Activated naive CD8-positive, alpha-beta T cell treated with anti-CD3 and anti-CD28 coated beads, Interleukin-2, amount 50 U/mL, for 24 hours (primary cell): Measurements from ENCODE around the gene KCNB1.

ENCODE experiments used
- ATAC-seq: fragments of 150-1000 bp; cut with Tn5 transposase; one replicate; pipeline ENCODE4 v1.10.0; 2021
- DNase-seq: peaks from one replicate; pipeline ENCODE4 v3.0.0; 2021
- H3K27ac Mint-ChIP-seq: one replicate; pipeline ENCODE4 v1.8.0; 2021; ENCODE audit warnings: mild to moderate bottlenecking, mixed read lengths
- H3K27me3 Mint-ChIP-seq: one replicate; pipeline ENCODE4 v1.8.0; 2021; ENCODE audit warnings: mixed read lengths
- H3K36me3 Mint-ChIP-seq: one replicate; pipeline ENCODE4 v1.8.0; 2021; ENCODE audit warnings: low read depth, mixed read lengths
- H3K4me1 Mint-ChIP-seq: one replicate; pipeline ENCODE4 v1.8.0; 2021; ENCODE audit warnings: mixed read lengths
- H3K4me3 Mint-ChIP-seq: one replicate; pipeline ENCODE4 v1.8.0; 2021; ENCODE audit warnings: mild to moderate bottlenecking, moderate library complexity, mixed read lengths
- H3K9me3 Mint-ChIP-seq: one replicate; pipeline ENCODE4 v1.8.0; 2021; ENCODE audit warnings: mixed read lengths

Gene KCNB1

GRCh38 chr20:49469060-49469459, 13.4 kb downstream of the KCNB1 start:
- ATAC-seq (no peak), DNase-seq (no peak)
- Mint-ChIP-seq H3K4me3 (no peak overlapping the region), H3K4me1 (no peaks in the 10 kb centered on the region), H3K27ac (no peak overlapping the region), H3K27me3 (peaks cover 20% of the 10 kb centered on the region), H3K9me3 (no peaks in the 10 kb centered on the region), H3K36me3 (no peaks in the 10 kb centered on the region)

GRCh38 chr20:49468412-49468811, 14.1 kb downstream of the KCNB1 start:
- ATAC-seq: no peak
- Mint-ChIP-seq H3K9me3 (no peaks in the 10 kb centered on the region), H3K4me3 (no peak overlapping the region), H3K27ac (no peak overlapping the region), H3K36me3 (no peaks in the 10 kb centered on the region), H3K27me3 (peaks cover 20% of the 10 kb centered on the region), H3K4me1 (no peaks in the 10 kb centered on the region)
- no peak for DNase-seq

DNA sequence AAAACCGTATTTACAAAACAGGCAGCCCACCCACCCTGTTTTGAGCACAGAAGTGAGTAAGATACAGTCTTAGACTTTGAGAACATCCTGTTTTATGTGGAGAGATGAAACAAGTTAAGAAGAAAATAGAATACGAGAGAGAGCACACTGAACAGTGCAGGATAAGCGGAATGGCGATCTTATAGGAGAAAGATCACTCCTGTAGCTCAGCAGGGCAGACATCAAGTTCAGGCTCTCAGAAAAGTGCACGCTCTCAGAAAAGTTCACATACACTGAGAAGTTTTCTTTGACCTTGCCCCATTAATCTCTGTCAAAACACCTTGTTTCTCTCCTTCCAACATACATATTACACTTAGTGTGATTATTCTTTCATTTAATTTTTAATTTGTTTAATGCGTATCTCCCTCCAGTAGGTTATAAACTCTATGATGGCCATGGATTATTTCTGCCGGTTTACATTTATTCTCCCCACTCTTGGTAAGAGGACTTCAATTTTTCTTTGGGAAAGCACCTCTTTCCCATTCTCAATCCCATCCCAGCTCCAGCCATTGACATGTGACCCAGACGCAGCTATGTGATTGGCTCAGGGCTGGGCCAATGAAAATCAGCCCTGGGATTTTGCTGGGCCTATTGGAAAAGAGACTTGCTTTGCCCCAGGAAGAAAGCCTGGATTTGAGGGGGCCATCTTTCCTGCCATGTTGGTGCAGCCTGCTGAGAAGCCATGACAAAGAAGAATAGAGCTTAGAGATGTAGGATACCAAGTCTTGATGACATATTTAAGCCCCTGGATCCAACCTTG, 16.2 kb downstream of the KCNB1 start:
- H3K36me3 Mint-ChIP-seq: no peaks in the 10 kb centered on the region
- H3K27ac Mint-ChIP-seq: no peak overlapping the region
- no peaks in the 10 kb centered on the region for H3K4me1 Mint-ChIP-seq
- ATAC-seq: no peak
- H3K27me3 Mint-ChIP-seq: peaks cover 22% of the 10 kb centered on the region
- H3K4me3 Mint-ChIP-seq: no peak overlapping the region
- DNase-seq: no peak
- no peaks in the 10 kb centered on the region for H3K9me3 Mint-ChIP-seq

DNA sequence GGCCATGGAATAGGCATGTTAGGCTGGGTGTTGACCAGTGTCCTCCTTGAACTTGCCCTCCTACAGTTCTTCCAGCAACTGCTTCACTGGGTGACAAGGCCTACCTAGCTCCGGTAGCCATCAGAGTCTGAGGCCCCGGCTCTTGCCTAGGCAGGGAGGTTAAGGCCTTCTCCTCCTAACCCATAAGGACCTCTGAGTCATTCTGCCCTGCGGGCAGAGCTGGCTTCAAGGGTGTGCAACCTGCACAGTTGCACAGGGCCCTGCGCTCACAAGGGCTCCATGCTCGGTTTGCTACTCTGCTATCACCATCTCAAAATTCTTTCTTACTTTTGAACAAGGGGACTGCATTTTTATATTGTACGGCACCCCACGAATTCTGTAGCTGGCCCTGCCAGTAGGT, 17.9 kb downstream of the KCNB1 start:
- Mint-ChIP-seq H3K4me3 (no peak overlapping the region), H3K36me3 (no peaks in the 10 kb centered on the region), H3K4me1 (no peaks in the 10 kb centered on the region), H3K27me3 (peaks cover 17% of the 10 kb centered on the region), H3K27ac (no peak overlapping the region), H3K9me3 (no peaks in the 10 kb centered on the region)
- DNase-seq (no peak), ATAC-seq (no peak)

- Mint-ChIP-seq H3K9me3 (no peaks in the 10 kb centered on the region), H3K27ac (no peak overlapping the region), H3K4me3 (no peak overlapping the region), H3K36me3 (no peaks in the 10 kb centered on the region), H3K27me3 (peaks cover 18% of the 10 kb centered on the region), H3K4me1 (no peaks in the 10 kb centered on the region)
- ATAC-seq (no peak), DNase-seq (no peak)
These were observed 19.8 kb downstream of the KCNB1 start for GRCh38 chr20:49462626-49463025.

- DNase-seq (no peak), ATAC-seq (no peak)
- no peaks in the 10 kb centered on the region for H3K4me1 Mint-ChIP-seq
- H3K27me3 Mint-ChIP-seq: peaks cover 17% of the 10 kb centered on the region
- no peaks in the 10 kb centered on the region for H3K9me3 Mint-ChIP-seq
- no peak overlapping the region for H3K27ac Mint-ChIP-seq
- no peaks in the 10 kb centered on the region for H3K36me3 Mint-ChIP-seq
- H3K4me3 Mint-ChIP-seq: no peak overlapping the region
These were observed 20.4 kb downstream of the KCNB1 start for GRCh38 chr20:49461894-49462620.

GRCh38 chr20:49460916-49461315, 21.6 kb downstream of the KCNB1 start:
- Mint-ChIP-seq H3K27me3 (peaks cover 17% of the 10 kb centered on the region), H3K36me3 (no peaks in the 10 kb centered on the region), H3K4me1 (no peaks in the 10 kb centered on the region), H3K27ac (no peak overlapping the region), H3K9me3 (no peaks in the 10 kb centered on the region), H3K4me3 (no peak overlapping the region)
- ATAC-seq (no peak), DNase-seq (no peak)

- H3K27me3 Mint-ChIP-seq: peaks cover 17% of the 10 kb centered on the region
These were observed 22.3 kb downstream of the KCNB1 start for GRCh38 chr20:49460131-49460530.

GRCh38 chr20:49459684-49460083, 22.8 kb downstream of the KCNB1 start:
- no peak overlapping the region for H3K4me3 Mint-ChIP-seq
- ATAC-seq (no peak), DNase-seq (no peak)
- peaks cover 21% of the 10 kb centered on the region for H3K27me3 Mint-ChIP-seq
- no peaks in the 10 kb centered on the region for H3K4me1 Mint-ChIP-seq
- no peaks in the 10 kb centered on the region for H3K36me3 Mint-ChIP-seq
- no peak overlapping the region for H3K27ac Mint-ChIP-seq
- no peaks in the 10 kb centered on the region for H3K9me3 Mint-ChIP-seq

More at GRCh38 chr20:49460131-49460530, 22.3 kb downstream of the KCNB1 start:
- no peaks in the 10 kb centered on the region for H3K4me1 Mint-ChIP-seq
- H3K36me3 Mint-ChIP-seq: no peaks in the 10 kb centered on the region
- no peak for ATAC-seq
- DNase-seq: no peak
- no peaks in the 10 kb centered on the region for H3K9me3 Mint-ChIP-seq
- no peak overlapping the region for H3K4me3 Mint-ChIP-seq
- H3K27ac Mint-ChIP-seq: no peak overlapping the region

DNA sequence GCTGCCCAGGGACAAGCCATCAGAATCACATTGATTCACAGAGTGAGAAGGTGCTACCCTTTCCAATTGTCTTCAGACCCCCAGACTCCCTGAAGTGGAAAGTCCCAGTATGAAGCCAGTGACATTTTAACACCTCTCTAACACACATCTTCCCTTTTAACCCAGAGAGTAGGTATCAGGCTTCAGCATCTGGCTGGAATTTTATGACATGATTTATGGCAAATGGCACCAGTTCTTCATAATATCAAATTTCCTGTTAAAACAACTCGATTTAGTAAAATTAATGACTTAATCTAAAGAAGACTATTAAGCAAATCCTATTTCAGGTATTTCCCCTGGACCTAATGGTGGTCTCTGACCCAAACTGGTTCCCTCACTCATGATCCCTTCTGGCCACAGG, 25.0 kb downstream of the KCNB1 start:
- ATAC-seq (no peak), DNase-seq (no peak)
- no peaks in the 10 kb centered on the region for H3K36me3 Mint-ChIP-seq
- H3K27ac Mint-ChIP-seq: no peak overlapping the region
- H3K27me3 Mint-ChIP-seq: peaks cover 21% of the 10 kb centered on the region
- H3K9me3 Mint-ChIP-seq: no peaks in the 10 kb centered on the region
- no peak overlapping the region for H3K4me3 Mint-ChIP-seq
- H3K4me1 Mint-ChIP-seq: no peaks in the 10 kb centered on the region

GRCh38 chr20:49456646-49457045, 25.8 kb downstream of the KCNB1 start:
- ATAC-seq (no peak), DNase-seq (no peak)
- Mint-ChIP-seq H3K9me3 (no peaks in the 10 kb centered on the region), H3K36me3 (no peaks in the 10 kb centered on the region), H3K4me1 (no peaks in the 10 kb centered on the region), H3K27me3 (peaks cover 18% of the 10 kb centered on the region), H3K27ac (no peak overlapping the region), H3K4me3 (no peak overlapping the region)

DNA sequence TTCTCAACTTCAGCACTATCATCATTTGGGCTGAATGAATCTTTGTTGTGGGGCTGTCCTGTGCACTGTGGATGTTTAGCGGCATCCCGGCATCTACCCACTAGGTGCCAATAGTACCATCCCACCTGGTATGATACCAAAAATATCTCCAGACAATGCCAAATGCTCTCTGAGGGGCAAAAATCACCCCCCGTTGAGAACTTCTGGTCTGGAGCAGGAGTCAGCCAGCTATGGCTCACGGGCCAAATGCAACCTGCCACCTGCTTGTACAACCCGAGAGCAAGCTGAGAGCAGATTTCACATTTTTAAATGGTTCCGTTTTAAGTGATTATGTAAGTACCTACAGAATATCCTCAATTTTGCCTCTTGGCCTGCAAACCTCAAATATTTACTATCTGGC, 26.8 kb downstream of the KCNB1 start:
- no peaks in the 10 kb centered on the region for H3K4me1 Mint-ChIP-seq
- no peak overlapping the region for H3K27ac Mint-ChIP-seq
- H3K36me3 Mint-ChIP-seq: no peaks in the 10 kb centered on the region
- no peak overlapping the region for H3K4me3 Mint-ChIP-seq
- H3K9me3 Mint-ChIP-seq: no peaks in the 10 kb centered on the region
- DNase-seq: no peak
- H3K27me3 Mint-ChIP-seq: peaks cover 18% of the 10 kb centered on the region
- ATAC-seq: no peak

DNA sequence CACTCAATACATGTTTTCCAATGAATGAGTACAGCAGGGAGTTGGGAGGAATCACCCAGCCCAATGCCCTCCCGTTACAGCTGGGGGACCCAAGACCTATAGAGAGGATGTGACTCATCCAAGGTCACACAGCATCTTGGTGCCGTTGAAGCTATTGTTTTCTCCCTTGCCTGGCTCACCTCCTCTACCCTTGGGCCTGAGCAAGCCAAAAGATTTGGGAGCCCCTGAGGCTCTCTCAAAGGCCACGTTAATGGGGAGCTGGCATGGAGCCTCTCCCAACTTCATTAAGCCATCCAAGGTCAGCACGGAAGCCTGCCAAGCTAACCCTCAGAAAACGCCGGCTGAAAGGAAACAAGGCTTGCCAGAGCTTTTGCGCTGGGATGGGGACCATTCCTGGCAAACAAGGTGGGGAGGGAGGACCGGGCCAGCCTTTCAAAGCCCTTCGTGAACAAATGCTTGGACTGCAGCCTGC, 30.4 kb downstream of the KCNB1 start:
- Mint-ChIP-seq H3K4me1 (no peaks in the 10 kb centered on the region), H3K36me3 (no peaks in the 10 kb centered on the region), H3K9me3 (no peaks in the 10 kb centered on the region), H3K27me3 (peaks cover 12% of the 10 kb centered on the region), H3K4me3 (no peak overlapping the region), H3K27ac (no peak overlapping the region)
- no peak for DNase-seq
- ATAC-seq: no peak

DNA sequence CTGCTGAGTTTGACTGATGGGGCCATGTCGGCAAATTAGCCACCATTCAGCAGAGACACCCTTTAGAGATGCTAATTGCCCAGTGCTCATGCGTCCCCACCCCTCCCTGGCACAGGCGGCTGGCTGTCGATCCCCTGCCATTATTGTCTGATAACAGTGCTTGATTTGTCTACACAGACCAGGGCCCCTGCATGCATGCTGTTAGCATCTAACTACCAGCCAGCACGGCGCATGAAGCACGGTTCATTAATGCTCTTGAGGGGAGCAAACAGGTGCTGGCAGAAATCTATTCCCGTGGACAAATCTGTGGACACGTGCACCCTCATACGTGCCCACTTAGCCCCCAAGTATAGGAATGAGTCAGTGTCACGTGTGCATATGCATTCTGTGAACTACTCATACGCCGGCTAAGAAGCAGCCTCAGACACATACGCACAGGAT, 32.2 kb downstream of the KCNB1 start:
- Mint-ChIP-seq H3K27ac (no peak overlapping the region), H3K27me3 (peaks cover 17% of the 10 kb centered on the region), H3K4me3 (no peak overlapping the region), H3K9me3 (no peaks in the 10 kb centered on the region), H3K36me3 (no peaks in the 10 kb centered on the region), H3K4me1 (no peaks in the 10 kb centered on the region)
- DNase-seq: no peak
- no peak for ATAC-seq

DNA sequence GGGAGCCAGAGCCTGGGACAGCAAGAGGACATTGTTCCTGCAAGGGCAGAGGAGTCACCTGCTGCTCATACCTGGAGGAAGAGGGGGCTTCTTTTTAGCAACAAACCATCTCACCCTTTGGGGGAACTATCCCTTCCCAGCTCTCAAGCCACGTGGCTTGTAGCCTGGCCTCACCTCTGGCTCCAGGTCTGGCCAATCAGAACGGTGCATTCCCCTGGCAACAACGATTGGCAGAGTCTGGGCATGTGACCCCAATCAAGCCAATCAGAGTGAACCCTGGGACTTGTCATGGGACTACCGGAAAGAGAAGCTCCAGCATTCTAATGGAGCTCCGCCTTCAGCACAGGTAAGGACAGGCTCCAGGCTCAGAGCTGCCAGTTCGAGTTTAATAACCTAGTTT, 33.6 kb downstream of the KCNB1 start:
- H3K36me3 Mint-ChIP-seq: no peaks in the 10 kb centered on the region
- peaks cover 16% of the 10 kb centered on the region for H3K27me3 Mint-ChIP-seq
- no peaks in the 10 kb centered on the region for H3K4me1 Mint-ChIP-seq
- DNase-seq (no peak), ATAC-seq (no peak)
- H3K4me3 Mint-ChIP-seq: no peak overlapping the region
- H3K27ac Mint-ChIP-seq: no peak overlapping the region
- H3K9me3 Mint-ChIP-seq: no peaks in the 10 kb centered on the region
